Measurements from ENCODE around the gene RRP1. TPM values are rescaled to one million over a fixed set of nuclear protein-coding genes. Genes with fewer than 3 reads are reported as not detected.

Gene RRP1
- total and polyA plus RNA-seq, 9 donors, result 8.5 to 29.3 (median 22.6) TPM

GRCh38 chr21:43768868-43769167, 20.6 kb upstream of the RRP1 start:
- H3K36me3 ChIP-seq, result no peaks in the 10 kb centered on the region
- TF ChIP-seq CTCF (IDR thresholded peaks at IDR 0.05) (no peak), POLR2A (IDR thresholded peaks at IDR 0.05) (no peak), EP300 (IDR thresholded peaks at IDR 0.05) (no peak)
- DNase-seq, result no peak
- H3K9me3 ChIP-seq, result no peaks in the 10 kb centered on the region
- no peaks in the 10 kb centered on the region for H3K27me3 ChIP-seq
- WGBS, 3 donors, result 74 to 77% (median 75%) methylated on average over 8 of the region's 8 CpGs
- intact Hi-C loops (cut with DNase I), result no loop called here
- H3K4me3 ChIP-seq, result no peak overlapping the region
- peaks cover 7% of the 10 kb centered on the region for H3K4me1 ChIP-seq (ENCODE audit: insufficient read depth)
- H3K27ac ChIP-seq, result no peak overlapping the region

DNA sequence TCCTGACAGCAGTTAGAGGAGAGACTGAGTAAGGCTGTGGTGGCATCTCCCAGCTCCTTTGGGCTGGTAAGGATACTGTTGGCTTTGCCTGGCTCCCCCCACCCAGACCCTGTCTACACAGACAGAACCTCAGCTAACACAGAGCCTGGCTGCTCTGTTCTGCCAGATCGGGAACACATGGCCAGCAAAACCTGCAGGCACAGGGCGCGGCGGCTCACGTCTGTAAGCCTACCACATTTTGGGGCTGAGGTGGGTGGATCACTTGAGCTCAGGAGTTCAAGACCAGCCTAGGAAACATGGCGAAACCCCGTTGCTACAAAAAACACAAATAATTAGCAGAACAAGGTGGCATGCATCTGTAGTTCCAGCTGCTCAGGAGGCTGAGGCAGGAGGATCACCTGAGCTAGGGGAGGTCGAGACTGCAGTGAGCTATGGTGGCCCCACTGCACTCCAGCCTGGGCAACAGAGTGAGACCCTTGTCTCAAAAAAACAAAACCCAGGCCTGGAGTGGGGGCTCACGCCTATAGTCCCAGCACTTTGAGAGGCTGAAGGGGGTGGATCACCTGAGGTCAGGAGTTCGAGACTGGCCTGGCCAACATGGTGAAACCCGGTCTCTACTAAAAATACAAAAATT, 19.9 kb upstream of the RRP1 start:
- TF ChIP-seq POLR2A (IDR thresholded peaks at IDR 0.05), result no peak
- no peak for TF ChIP-seq EP300 (IDR thresholded peaks at IDR 0.05)
- TF ChIP-seq CTCF (IDR thresholded peaks at IDR 0.05), result no peak
- no peaks in the 10 kb centered on the region for H3K9me3 ChIP-seq
- no peak overlapping the region for H3K27ac ChIP-seq
- H3K27me3 ChIP-seq, result no peaks in the 10 kb centered on the region
- H3K36me3 ChIP-seq, result no peaks in the 10 kb centered on the region
- peaks cover 7% of the 10 kb centered on the region for H3K4me1 ChIP-seq (ENCODE audit: insufficient read depth)
- H3K4me3 ChIP-seq, result no peak overlapping the region
- intact Hi-C loops (cut with DNase I), result no loop called here
- DNase-seq, result no peak
- WGBS, 3 donors, result 89 to 92% (median 92%) methylated on average over 11 of the region's 11 CpGs

GRCh38 chr21:43770066-43770655, 19.2 kb upstream of the RRP1 start:
- H3K4me3 ChIP-seq, result no peak overlapping the region
- no peaks in the 10 kb centered on the region for H3K9me3 ChIP-seq
- 84 to 87% (median 85%) methylated on average over 21 of the region's 21 CpGs for WGBS, 3 donors
- intact Hi-C loops (cut with DNase I), result no loop called here
- H3K36me3 ChIP-seq, result no peaks in the 10 kb centered on the region
- no peak for DNase-seq
- no peaks in the 10 kb centered on the region for H3K27me3 ChIP-seq
- TF ChIP-seq EP300 (IDR thresholded peaks at IDR 0.05) (no peak), CTCF (IDR thresholded peaks at IDR 0.05) (no peak), POLR2A (IDR thresholded peaks at IDR 0.05) (no peak)
- no peak overlapping the region for H3K27ac ChIP-seq
- peaks cover 7% of the 10 kb centered on the region for H3K4me1 ChIP-seq (ENCODE audit: insufficient read depth)

GRCh38 chr21:43771199-43771675, 18.1 kb upstream of the RRP1 start:
- 74 to 75% (median 74%) methylated on average over 13 of the region's 13 CpGs for WGBS, 3 donors
- H3K4me1 ChIP-seq (ENCODE audit: insufficient read depth), result peaks cover 7% of the 10 kb centered on the region
- no peaks in the 10 kb centered on the region for H3K9me3 ChIP-seq
- TF ChIP-seq POLR2A (IDR thresholded peaks at IDR 0.05), result no peak
- no peaks in the 10 kb centered on the region for H3K36me3 ChIP-seq
- no peaks in the 10 kb centered on the region for H3K27me3 ChIP-seq
- H3K4me3 ChIP-seq, result no peak overlapping the region
- no peak overlapping the region for H3K27ac ChIP-seq
- no peak for DNase-seq
- intact Hi-C loops (cut with DNase I), result no loop called here

- intact Hi-C loops (cut with DNase I), result no loop called here
- H3K9me3 ChIP-seq, result no peaks in the 10 kb centered on the region
- peaks cover 5% of the 10 kb centered on the region for H3K4me1 ChIP-seq (ENCODE audit: insufficient read depth)
- no peak overlapping the region for H3K4me3 ChIP-seq
- 81 to 84% (median 83%) methylated on average over 13 of the region's 13 CpGs for WGBS, 3 donors
- H3K36me3 ChIP-seq, result no peaks in the 10 kb centered on the region
- no peak for DNase-seq
- no peak for TF ChIP-seq POLR2A (IDR thresholded peaks at IDR 0.05)
- no peak for TF ChIP-seq EP300 (IDR thresholded peaks at IDR 0.05)
- no peak for TF ChIP-seq CTCF (IDR thresholded peaks at IDR 0.05)
- H3K27me3 ChIP-seq, result no peaks in the 10 kb centered on the region
- H3K27ac ChIP-seq, result no peak overlapping the region
Measured at GRCh38 chr21:43771698-43772424, 17.5 kb upstream of the RRP1 start.
